Measurements from ENCODE around the gene DPH1. TPM values are rescaled to one million over a fixed set of nuclear protein-coding genes. Genes with fewer than 3 reads are reported as not detected.

Gene DPH1
- total RNA-seq, 1 donor from 2014 or later = 43.0 TPM

DNA sequence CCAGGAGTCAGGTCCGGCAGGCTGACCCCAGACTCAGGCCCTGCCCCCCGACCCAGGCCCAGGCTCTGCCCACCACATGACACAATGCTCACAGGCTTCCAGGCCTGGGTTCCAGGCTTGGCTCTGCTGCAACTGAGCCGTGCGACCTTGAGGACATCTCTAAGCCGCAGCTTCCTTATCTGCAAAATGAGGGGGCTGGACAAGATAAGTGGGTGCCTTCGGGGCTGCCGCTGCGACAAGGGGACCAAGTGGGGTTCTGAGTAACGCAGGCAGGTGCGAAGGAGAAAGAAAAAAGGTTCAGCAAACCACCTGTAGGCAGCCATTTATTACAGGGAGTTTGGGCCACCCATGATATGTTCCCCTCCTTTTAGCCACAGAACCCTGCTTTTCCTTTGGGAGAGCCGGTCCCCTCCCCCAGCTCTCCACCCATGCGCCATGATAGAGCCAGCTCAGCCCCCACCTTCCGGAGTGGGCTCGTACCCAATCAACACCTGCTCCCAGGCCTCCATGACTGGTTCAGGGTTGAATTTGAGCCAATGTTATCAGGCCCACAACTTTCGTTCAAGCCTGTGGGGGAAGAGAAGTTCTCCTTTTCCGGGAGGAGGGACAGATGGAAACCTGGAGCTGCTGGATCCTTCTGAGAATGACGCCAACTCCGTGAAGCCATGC, 43.0 kb upstream of the DPH1 start:
- intact Hi-C loops (cut with DNase I) = no loop called here
- no peaks in the 10 kb centered on the region for H3K9me3 ChIP-seq
- H3K4me3 ChIP-seq = no peak overlapping the region
- peaks cover 16% of the 10 kb centered on the region for H3K4me1 ChIP-seq
- TF ChIP-seq, protein P1, sequence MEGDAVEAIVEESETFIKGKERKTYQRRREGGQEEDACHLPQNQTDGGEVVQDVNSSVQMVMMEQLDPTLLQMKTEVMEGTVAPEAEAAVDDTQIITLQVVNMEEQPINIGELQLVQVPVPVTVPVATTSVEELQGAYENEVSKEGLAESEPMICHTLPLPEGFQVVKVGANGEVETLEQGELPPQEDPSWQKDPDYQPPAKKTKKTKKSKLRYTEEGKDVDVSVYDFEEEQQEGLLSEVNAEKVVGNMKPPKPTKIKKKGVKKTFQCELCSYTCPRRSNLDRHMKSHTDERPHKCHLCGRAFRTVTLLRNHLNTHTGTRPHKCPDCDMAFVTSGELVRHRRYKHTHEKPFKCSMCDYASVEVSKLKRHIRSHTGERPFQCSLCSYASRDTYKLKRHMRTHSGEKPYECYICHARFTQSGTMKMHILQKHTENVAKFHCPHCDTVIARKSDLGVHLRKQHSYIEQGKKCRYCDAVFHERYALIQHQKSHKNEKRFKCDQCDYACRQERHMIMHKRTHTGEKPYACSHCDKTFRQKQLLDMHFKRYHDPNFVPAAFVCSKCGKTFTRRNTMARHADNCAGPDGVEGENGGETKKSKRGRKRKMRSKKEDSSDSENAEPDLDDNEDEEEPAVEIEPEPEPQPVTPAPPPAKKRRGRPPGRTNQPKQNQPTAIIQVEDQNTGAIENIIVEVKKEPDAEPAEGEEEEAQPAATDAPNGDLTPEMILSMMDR (IDR thresholded peaks at IDR 0.05) = no peak
- no peak for TF ChIP-seq POLR2A (IDR thresholded peaks at IDR 0.05)
- TF ChIP-seq POLR2AphosphoS5 (IDR thresholded peaks at IDR 0.05; ENCODE audit: insufficient read depth in 1 of 2, low read depth in 1 of 2) = no peak
- DNase-seq (ENCODE audit: extremely low spot score in 2 of 2) = no peak
- no peaks in the 10 kb centered on the region for H3K36me3 ChIP-seq
- no peak overlapping the region for H3K27ac ChIP-seq
- no peaks in the 10 kb centered on the region for H3K27me3 ChIP-seq

DNA sequence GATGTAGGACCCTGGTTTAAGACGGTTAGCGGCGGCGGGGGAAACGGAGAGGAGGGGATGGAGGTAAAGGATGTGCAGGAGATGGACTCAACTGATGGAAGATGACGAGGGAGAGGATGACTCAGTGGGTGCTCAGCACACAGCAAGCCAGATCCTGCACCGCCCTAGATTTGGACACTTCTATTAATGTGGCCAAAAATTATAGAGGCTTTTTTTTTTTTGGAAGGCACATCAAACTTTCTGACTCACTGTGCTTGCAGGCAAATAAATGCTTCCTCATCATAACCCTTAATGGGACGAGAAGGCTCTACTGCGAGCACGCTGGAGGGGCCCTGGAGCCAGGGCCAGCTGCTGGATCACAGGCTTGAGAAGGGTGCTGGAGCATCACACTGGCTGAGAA, 40.8 kb upstream of the DPH1 start:
- Histone ChIP-seq H3K4me3 (no peak overlapping the region), H3K27ac (peak overlapping the region; percentile 57), H3K36me3 (no peaks in the 10 kb centered on the region), H3K9me3 (no peaks in the 10 kb centered on the region), H3K4me1 (peaks cover 10% of the 10 kb centered on the region), H3K27me3 (no peaks in the 10 kb centered on the region)
- intact Hi-C loops (cut with DNase I) = no loop called here
- TF ChIP-seq, protein P1 (IDR thresholded peaks at IDR 0.05) = no peak
- TF ChIP-seq POLR2AphosphoS5 (IDR thresholded peaks at IDR 0.05; ENCODE audit: insufficient read depth in 1 of 2, low read depth in 1 of 2) (peak; percentile 55 to 91), POLR2A (IDR thresholded peaks at IDR 0.05) (no peak)
- DNase-seq (ENCODE audit: extremely low spot score in 2 of 2) = no peak

DNA sequence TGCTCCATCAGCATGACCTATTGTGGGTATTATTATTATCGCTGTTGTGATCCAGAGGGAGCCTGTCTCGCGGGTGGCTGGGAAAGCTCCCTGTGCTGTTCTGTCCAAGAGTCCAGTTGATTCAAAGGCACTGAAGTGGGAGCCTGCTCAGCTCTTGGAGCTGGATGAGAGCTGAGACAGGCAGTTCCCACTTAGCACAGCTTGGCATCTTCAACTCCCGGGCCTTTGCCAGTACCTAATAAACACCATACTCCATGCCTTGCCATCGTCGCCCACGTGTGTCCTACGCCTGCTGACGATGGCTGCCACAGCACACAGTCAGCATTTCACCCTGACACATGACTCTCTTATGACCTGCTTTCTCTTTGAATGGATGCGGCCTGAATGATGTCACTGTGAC, 37.4 kb upstream of the DPH1 start:
- TF ChIP-seq POLR2A (IDR thresholded peaks at IDR 0.05) (no peak), POLR2AphosphoS5 (IDR thresholded peaks at IDR 0.05; ENCODE audit: insufficient read depth in 1 of 2, low read depth in 1 of 2) (no peak)
- TF ChIP-seq, protein P1 (IDR thresholded peaks at IDR 0.05) = no peak
- intact Hi-C loops (cut with DNase I) = no loop called here
- Histone ChIP-seq H3K27ac (no peak overlapping the region), H3K4me1 (peaks cover 33% of the 10 kb centered on the region), H3K9me3 (no peaks in the 10 kb centered on the region), H3K4me3 (no peak overlapping the region), H3K27me3 (no peaks in the 10 kb centered on the region), H3K36me3 (no peaks in the 10 kb centered on the region)
- no peak for DNase-seq (ENCODE audit: extremely low spot score in 2 of 2)

DNA sequence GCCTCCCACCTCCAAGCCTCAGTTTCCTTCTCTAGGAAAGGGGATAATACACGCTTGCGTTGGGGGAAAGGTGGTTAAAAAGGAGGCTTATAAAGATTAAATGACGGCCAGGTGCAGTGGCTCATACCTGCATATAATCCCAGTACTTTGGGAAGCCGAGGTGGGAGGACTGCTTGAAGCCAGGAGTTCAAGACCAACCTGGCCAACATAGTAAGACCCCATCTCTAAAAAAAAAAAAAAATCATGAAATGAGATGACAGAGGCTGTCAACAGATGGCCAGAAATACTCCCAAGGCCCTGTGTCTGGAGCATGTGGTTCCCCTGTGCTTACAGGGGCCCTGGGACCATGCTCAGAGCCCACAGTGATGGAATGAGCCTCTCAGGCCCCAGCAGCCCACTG, 35.2 kb upstream of the DPH1 start:
- intact Hi-C loops (cut with DNase I) = no loop called here
- DNase-seq (ENCODE audit: extremely low spot score in 2 of 2) = no peak
- Histone ChIP-seq H3K4me3 (no peak overlapping the region), H3K27me3 (no peaks in the 10 kb centered on the region), H3K36me3 (no peaks in the 10 kb centered on the region), H3K9me3 (no peaks in the 10 kb centered on the region), H3K4me1 (peaks cover 44% of the 10 kb centered on the region), H3K27ac (no peak overlapping the region)
- TF ChIP-seq, protein P1 (IDR thresholded peaks at IDR 0.05) = no peak
- TF ChIP-seq POLR2AphosphoS5 (IDR thresholded peaks at IDR 0.05; ENCODE audit: insufficient read depth in 1 of 2, low read depth in 1 of 2) = no peak

DNA sequence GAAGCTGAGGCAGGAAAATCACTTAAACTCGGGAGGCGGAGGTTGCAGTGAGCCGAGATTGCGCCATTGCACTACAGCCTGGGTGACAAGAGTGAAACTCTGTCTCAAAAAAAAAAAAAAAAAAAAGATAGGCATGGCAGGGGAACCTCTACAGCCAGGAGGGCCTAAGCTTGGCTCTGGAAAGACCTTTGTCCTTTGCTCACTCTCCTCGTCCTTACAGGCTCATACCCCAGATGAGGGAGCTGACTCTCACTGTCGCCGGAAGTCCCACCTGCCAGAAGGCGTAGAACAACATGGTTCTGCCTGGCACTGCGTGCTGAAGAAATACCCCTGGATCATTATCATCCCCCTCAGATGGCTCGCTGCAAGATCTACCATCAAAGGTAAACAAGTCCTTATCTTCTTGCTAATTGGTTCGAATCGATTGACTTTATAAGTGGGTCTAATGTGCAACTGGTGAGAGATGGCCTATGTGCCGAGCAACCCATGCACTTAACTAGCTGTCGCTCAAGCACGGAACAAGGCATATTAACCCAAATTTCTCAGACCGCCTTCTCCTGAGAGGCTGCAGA, 34.5 kb upstream of the DPH1 start:
- H3K4me3 ChIP-seq = no peak overlapping the region
- peaks cover 51% of the 10 kb centered on the region for H3K4me1 ChIP-seq
- intact Hi-C loops (cut with DNase I) = no loop called here
- no peaks in the 10 kb centered on the region for H3K36me3 ChIP-seq
- H3K27ac ChIP-seq = peak overlapping the region; percentile 21
- no peak for DNase-seq (ENCODE audit: extremely low spot score in 2 of 2)
- no peaks in the 10 kb centered on the region for H3K27me3 ChIP-seq
- H3K9me3 ChIP-seq = no peaks in the 10 kb centered on the region
- TF ChIP-seq POLR2A (IDR thresholded peaks at IDR 0.05) = no peak
- TF ChIP-seq, protein P1 (IDR thresholded peaks at IDR 0.05) = no peak
- no peak for TF ChIP-seq POLR2AphosphoS5 (IDR thresholded peaks at IDR 0.05; ENCODE audit: insufficient read depth in 1 of 2, low read depth in 1 of 2)

All from vagina (tissue), 2 donors.